G401 (cell line): ENCODE results near the gene NCOA4. TPM values are rescaled to one million over a fixed set of nuclear protein-coding genes. Genes with fewer than 3 reads are reported as not detected.

ENCODE experiments used
- total RNA-seq: library from RNA; depleted of rRNA; stranded (reverse); fragments of >200 nt; shearing (Covaris generic); gene quantifications from 2 replicates; pipeline ENCODE4 v1.2.3, GENCODE V29; 2014; rRNA removed

Gene NCOA4
- total RNA-seq, 1 experiment from 2014 or later = 105 TPM

Other genes with a start within 250 kb of the NCOA4 start
- 3.0 and 22.6 TPM in 2 replicates for gene AGAP4, start 183.1 kb downstream of the NCOA4 start, total RNA-seq
- gene TIMM23, start 58.1 kb downstream of the NCOA4 start, total RNA-seq = 178 and 222 TPM in 2 replicates
- not detected in 2 replicates for gene MSMB, start 15.6 kb upstream of the NCOA4 start, total RNA-seq